Spleen (tissue), 11 donors: ENCODE data around the gene ADAMTS6. TPM values are rescaled to one million over a fixed set of nuclear protein-coding genes. Genes with fewer than 3 reads are reported as not detected.

Experiments used
- DNase-seq: peaks from one replicate; pipeline ENCODE4 v3.0.0-alpha.2; 2020
- H3K27ac ChIP-seq, 8 donors: fragments of 200-600 bp; sonication (generic) in 7 of 8; 1 replicate in 4 of 8; 2 replicates in 4 of 8; pipeline versions ENCODE4 v1.5.0 to v1.8.0; 2016 to 2021; ENCODE audit warnings: inconsistent platforms in 4 of 8, mild to moderate bottlenecking in 4 of 8, moderate library complexity in 1 of 8
- H3K27me3 ChIP-seq, 7 donors: fragments of 200-600 bp; sonication (generic) in 6 of 7; replicated peaks in 1 of 7; 1 replicate in 4 of 7; 2 replicates in 3 of 7; pipeline versions ENCODE4 v1.5.0 to v1.8.0; 2016 to 2021; ENCODE audit warnings: inconsistent platforms in 3 of 7, mild to moderate bottlenecking in 1 of 7
- H3K36me3 ChIP-seq, 6 donors: fragments of 200-600 bp; sonication (generic) in 5 of 6; 1 replicate in 4 of 6; 2 replicates in 2 of 6; pipeline versions ENCODE4 v1.5.0 to v1.8.0; 2016 to 2021; ENCODE audit warnings: inconsistent platforms in 2 of 6
- H3K4me1 ChIP-seq, 6 donors: fragments of 200-600 bp; sonication (generic) in 5 of 6; 1 replicate in 3 of 6; 2 replicates in 3 of 6; pipeline versions ENCODE4 v1.5.0 to v1.8.0; 2016 to 2021; ENCODE audit warnings: inconsistent platforms in 3 of 6
- H3K4me3 ChIP-seq, 8 donors: fragments of 200-600 bp; sonication (generic) in 7 of 8; 1 replicate in 4 of 8; 2 replicates in 4 of 8; pipeline versions ENCODE4 v1.5.0 to v1.8.0; 2016 to 2021; ENCODE audit warnings: inconsistent platforms in 4 of 8, mild to moderate bottlenecking in 4 of 8, moderate library complexity in 2 of 8
- H3K9me3 ChIP-seq, 8 donors: fragments of 200-600 bp; sonication (generic) in 7 of 8; 1 replicate in 4 of 8; 2 replicates in 4 of 8; pipeline versions ENCODE4 v1.5.0 to v1.8.0; 2016 to 2021; ENCODE audit warnings: inconsistent platforms in 4 of 8
- POLR2A ChIP-seq, 3 donors: fragments of 450-650 bp; IDR thresholded peaks; one replicate each; pipeline ENCODE4 v1.5.1; 2017; ENCODE audit warnings: antibody characterized with exemption in 3 of 3, mild to moderate bottlenecking in 1 of 3
- POLR2AphosphoS5 ChIP-seq, 3 donors: sonication (generic); formaldehyde crosslinking; IDR thresholded peaks; one replicate each; pipeline ENCODE4 v1.5.1; 2017; ENCODE audit warnings: antibody characterized with exemption in 3 of 3
- WGBS, 5 donors: extraction: QIAGEN DNeasy Blood & Tissue Kit in 3 of 5; methylation state at CpG; one replicate each; pipeline versions ENCODE4 v1.1.5 to v1.1.7; 2013 to 2018; 5-methylcytosine and 5-hydroxymethylcytosine counted together
- intact Hi-C: fragments of 100-400 bp; cut with DNase I; formaldehyde crosslinking; loops from one replicate; pipeline ENCODE4 v1.15.0; 2023; ENCODE audit warnings: low total_unique reads
- polyA plus RNA-seq, 3 donors: library from polyadenylated mRNA; stranded (reverse); fragments of 200-250 nt; gene quantifications; one replicate each; pipeline ENCODE4 v1.2.1, GENCODE V29; 2013
- total RNA-seq, 7 donors: library from RNA; depleted of rRNA in 3 of 7; stranded (reverse); fragments of >200 nt in 3 of 7; fragmentation: NEBNext Ultra II Directional in 4 of 7; extraction: Animal tissue kit (Norgen Biotek cat#: 25700) in 4 of 7; gene quantifications; one replicate each; pipeline versions ENCODE4 v1.1.0 to v1.2.1, GENCODE V29; 2016 to 2021
- TF ChIP-seq, protein P1 (sequence below), 11 experiments: fragments of 200-600 bp in 7 of 11; fragments of 450-650 bp in 4 of 11; sonication (generic) in 4 of 11; IDR thresholded peaks in 8 of 11; conservative IDR thresholded peaks in 3 of 11; 1 replicate in 7 of 11; 2 replicates in 4 of 11; pipeline versions ENCODE4 v1.4.0 to v1.8.0; 2016 to 2021; ENCODE audit warnings: antibody characterized with exemption in 11 of 11, inconsistent platforms in 4 of 11, mild to moderate bottlenecking in 1 of 11
- donor health status: healthy with polysubstance abuse.
- donor health status: DM: no; HTN: no; CAD: no; lungs with moderate emphysema.
- donor health status: DM: no; HTN: no; CAD: no.
- donor health status: Bipolar disorder and iron deficiency.
- donor health status: healthy.
- donor health status: DM: no; HTN: no; CAD: no.
- donor health status: DM: yes; HTN: yes; CAD: no.

ADAMTS6 gene
- total and polyA plus RNA-seq, 10 donors, result 1.1 to 16.4 (median 6.3) TPM

GRCh38 chr5:65121880-65122436 is 359.8 kb downstream of the ADAMTS6 start:
- Histone ChIP-seq H3K4me3 (no peak overlapping the region), H3K4me1 (no peaks in the 10 kb centered on the region), H3K36me3 (no peaks in the 10 kb centered on the region), H3K9me3 (peaks cover 0 to 18% (median 13%) of the 10 kb centered on the region in 8 donors), H3K27ac (no peak overlapping the region), H3K27me3 (no peaks in the 10 kb centered on the region)
- TF ChIP-seq POLR2AphosphoS5 (IDR thresholded peaks at IDR 0.05), result no peak
- no peak for TF ChIP-seq POLR2A (IDR thresholded peaks at IDR 0.05)
- TF ChIP-seq, protein P1, sequence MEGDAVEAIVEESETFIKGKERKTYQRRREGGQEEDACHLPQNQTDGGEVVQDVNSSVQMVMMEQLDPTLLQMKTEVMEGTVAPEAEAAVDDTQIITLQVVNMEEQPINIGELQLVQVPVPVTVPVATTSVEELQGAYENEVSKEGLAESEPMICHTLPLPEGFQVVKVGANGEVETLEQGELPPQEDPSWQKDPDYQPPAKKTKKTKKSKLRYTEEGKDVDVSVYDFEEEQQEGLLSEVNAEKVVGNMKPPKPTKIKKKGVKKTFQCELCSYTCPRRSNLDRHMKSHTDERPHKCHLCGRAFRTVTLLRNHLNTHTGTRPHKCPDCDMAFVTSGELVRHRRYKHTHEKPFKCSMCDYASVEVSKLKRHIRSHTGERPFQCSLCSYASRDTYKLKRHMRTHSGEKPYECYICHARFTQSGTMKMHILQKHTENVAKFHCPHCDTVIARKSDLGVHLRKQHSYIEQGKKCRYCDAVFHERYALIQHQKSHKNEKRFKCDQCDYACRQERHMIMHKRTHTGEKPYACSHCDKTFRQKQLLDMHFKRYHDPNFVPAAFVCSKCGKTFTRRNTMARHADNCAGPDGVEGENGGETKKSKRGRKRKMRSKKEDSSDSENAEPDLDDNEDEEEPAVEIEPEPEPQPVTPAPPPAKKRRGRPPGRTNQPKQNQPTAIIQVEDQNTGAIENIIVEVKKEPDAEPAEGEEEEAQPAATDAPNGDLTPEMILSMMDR (IDR thresholded peaks at IDR 0.05 in 8 of 11, conservative IDR thresholded peaks at IDR 0.05 in 3 of 11), result no peak
- DNase-seq, result no peak
- intact Hi-C loops, result no loop called here
- 90 to 98% (median 97%) methylated on average over 10 of the region's 10 CpGs for WGBS, 5 donors

DNA sequence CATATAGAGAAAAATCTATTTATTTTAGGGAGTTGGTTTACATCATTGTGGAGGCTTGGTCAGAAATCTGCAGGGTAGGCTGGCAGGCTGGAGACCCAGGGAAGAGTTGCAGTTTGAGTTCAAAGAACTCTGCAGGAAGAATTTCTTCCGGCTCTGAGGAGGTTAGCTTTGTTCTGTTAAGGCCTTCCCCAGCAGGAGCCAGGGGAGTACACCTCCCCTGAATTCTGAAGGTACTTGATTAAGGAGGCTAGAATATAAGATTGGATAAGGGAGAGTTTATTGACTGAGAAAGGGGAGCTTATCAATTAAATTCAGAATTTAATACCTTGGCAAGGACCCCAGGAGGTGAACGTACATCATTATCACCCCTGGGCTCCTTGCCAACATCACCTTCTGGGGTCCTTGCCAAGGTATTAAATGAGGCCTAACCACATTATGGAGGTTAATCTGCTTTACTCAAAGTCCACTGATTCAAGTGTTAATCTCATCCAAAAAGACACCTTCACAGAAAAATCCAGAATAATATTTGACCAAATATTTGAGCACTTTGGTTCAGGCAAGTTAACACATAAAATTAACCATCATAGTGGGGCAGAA is 361.3 kb downstream of the ADAMTS6 start:
- H3K4me3 ChIP-seq, result no peak overlapping the region
- no peak for DNase-seq
- H3K27ac ChIP-seq, result no peak overlapping the region
- peaks cover 0 to 23% (median 18%) of the 10 kb centered on the region in 8 donors for H3K9me3 ChIP-seq
- intact Hi-C loops, result no loop called here
- WGBS, 5 donors, result 80 to 92% (median 90%) methylated on average over 2 of the region's 2 CpGs
- no peaks in the 10 kb centered on the region for H3K4me1 ChIP-seq
- TF ChIP-seq POLR2AphosphoS5 (IDR thresholded peaks at IDR 0.05) (no peak), POLR2A (IDR thresholded peaks at IDR 0.05) (no peak)
- TF ChIP-seq, protein P1 (IDR thresholded peaks at IDR 0.05 in 8 of 11, conservative IDR thresholded peaks at IDR 0.05 in 3 of 11), result no peak
- H3K27me3 ChIP-seq, result no peaks in the 10 kb centered on the region
- no peaks in the 10 kb centered on the region for H3K36me3 ChIP-seq

DNA sequence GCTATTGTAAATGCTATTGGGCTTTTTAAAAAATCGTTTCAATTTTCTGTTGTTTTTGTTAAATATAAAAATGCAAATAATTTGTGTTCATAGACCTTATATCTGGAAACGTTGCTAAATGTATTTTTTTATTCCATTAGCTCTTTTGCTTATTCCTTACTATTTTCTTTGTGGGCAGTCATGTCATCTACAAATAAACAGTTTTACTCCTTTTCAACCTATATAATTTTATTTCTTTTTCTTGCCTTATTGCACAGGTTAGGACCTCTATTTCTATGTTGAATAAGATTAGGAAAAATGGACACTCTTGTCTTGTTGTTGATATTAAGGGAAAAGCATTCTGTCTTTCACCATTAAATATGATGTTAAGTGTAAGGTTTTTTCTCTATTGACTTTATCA is 364.2 kb downstream of the ADAMTS6 start:
- DNase-seq, result no peak
- intact Hi-C loops, result no loop called here

GRCh38 chr5:65113771-65114170 is 367.9 kb downstream of the ADAMTS6 start:
- TF ChIP-seq, protein P1 (IDR thresholded peaks at IDR 0.05 in 8 of 11, conservative IDR thresholded peaks at IDR 0.05 in 3 of 11), result no peak
- H3K4me1 ChIP-seq, result no peaks in the 10 kb centered on the region
- DNase-seq, result no peak
- intact Hi-C loops, result no loop called here
- H3K27me3 ChIP-seq, result no peaks in the 10 kb centered on the region
- no peak overlapping the region for H3K4me3 ChIP-seq
- 74 to 88% (median 80%) methylated on average over 2 of the region's 2 CpGs for WGBS, 5 donors
- no peaks in the 10 kb centered on the region for H3K36me3 ChIP-seq
- H3K27ac ChIP-seq, result no peak overlapping the region
- peaks cover 0 to 23% (median 18%) of the 10 kb centered on the region in 8 donors for H3K9me3 ChIP-seq

More for the DNA sequence above, 364.2 kb downstream of the ADAMTS6 start:
- no peak for TF ChIP-seq POLR2AphosphoS5 (IDR thresholded peaks at IDR 0.05)
- no peak for TF ChIP-seq POLR2A (IDR thresholded peaks at IDR 0.05)
- TF ChIP-seq, protein P1 (IDR thresholded peaks at IDR 0.05 in 8 of 11, conservative IDR thresholded peaks at IDR 0.05 in 3 of 11), result no peak
- Histone ChIP-seq H3K27ac (no peak overlapping the region), H3K9me3 (peaks cover 0 to 23% (median 18%) of the 10 kb centered on the region in 8 donors), H3K4me3 (no peak overlapping the region), H3K27me3 (no peaks in the 10 kb centered on the region), H3K36me3 (no peaks in the 10 kb centered on the region), H3K4me1 (no peaks in the 10 kb centered on the region)
- WGBS, 5 donors, result 81 to 94% (median 83%) methylated on average over 2 of the region's 2 CpGs
